ENCODE measurements around the gene KCNH2. TPM values are rescaled to one million over a fixed set of nuclear protein-coding genes. Genes with fewer than 3 reads are reported as not detected.

The KCNH2 gene
- total and polyA plus RNA-seq, 2 of the 8 experiments (the other 6 are each of a cell fraction or from before 2014, with no cell fraction given), result 8.0 to 15.0 TPM

DNA sequence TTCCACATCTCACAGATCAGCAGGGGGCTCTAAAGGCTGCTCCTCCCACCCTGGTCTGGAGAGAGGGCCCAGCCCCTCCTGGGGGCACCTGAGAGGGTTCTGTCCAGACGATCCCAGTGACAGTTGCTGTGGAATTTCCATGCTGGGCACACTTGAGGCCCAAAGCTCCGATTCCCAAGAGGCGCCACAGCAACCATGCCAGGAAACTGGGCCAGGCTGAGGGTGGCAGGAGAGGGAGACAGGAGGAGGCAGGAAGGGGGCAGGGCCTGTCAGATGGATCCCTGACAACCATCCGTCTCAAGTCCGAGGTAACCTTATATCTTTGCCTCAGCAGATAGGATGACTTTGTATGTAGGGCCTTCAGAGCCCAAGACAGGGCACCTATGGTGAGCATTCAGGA, 8.4 kb upstream of the KCNH2 start (continued):
- TF ChIP-seq, protein P1, sequence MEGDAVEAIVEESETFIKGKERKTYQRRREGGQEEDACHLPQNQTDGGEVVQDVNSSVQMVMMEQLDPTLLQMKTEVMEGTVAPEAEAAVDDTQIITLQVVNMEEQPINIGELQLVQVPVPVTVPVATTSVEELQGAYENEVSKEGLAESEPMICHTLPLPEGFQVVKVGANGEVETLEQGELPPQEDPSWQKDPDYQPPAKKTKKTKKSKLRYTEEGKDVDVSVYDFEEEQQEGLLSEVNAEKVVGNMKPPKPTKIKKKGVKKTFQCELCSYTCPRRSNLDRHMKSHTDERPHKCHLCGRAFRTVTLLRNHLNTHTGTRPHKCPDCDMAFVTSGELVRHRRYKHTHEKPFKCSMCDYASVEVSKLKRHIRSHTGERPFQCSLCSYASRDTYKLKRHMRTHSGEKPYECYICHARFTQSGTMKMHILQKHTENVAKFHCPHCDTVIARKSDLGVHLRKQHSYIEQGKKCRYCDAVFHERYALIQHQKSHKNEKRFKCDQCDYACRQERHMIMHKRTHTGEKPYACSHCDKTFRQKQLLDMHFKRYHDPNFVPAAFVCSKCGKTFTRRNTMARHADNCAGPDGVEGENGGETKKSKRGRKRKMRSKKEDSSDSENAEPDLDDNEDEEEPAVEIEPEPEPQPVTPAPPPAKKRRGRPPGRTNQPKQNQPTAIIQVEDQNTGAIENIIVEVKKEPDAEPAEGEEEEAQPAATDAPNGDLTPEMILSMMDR (IDR thresholded peaks at IDR 0.05; ENCODE audit: control extremely low read depth in 1 of 3, insufficient read depth in 1 of 3, low read depth in 1 of 3, low read length in 3 of 3), result no peak
- TF ChIP-seq ZNF274 (IDR thresholded peaks at IDR 0.05; ENCODE audit: borderline replicate concordance, extremely low read depth, low read length), result no peak

All from H1 (cell line).